ENCODE measurements around the gene CFAP45. TPM values are rescaled to one million over a fixed set of nuclear protein-coding genes. Genes with fewer than 3 reads are reported as not detected.

CFAP45 gene
- polyA plus RNA-seq, 1 donor = 0.30 TPM

DNA sequence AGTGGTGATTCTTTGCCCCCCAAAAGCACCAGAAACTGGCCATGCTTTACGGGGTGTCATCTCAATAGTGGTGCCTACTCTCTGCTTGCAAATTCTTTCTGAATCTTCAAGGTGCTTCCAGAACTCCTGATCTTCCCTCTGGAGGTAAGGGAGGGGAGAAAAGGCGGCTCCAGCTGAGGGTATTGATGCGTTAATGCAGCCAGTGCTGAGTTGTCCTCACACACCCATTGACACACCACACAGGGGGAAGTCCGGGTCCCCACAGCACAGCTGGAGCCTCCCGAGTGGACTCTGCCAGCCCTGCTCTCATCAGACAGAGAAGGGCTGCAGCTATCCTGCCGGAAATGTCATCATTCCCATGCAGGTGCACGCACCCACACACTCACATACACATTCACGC, 38.7 kb downstream of the CFAP45 start:
- no peaks in the 10 kb centered on the region for H3K9me3 ChIP-seq (ENCODE audit: control insufficient read depth, low read depth, low read length)
- H3K4me3 ChIP-seq (ENCODE audit: low read length) = no peak overlapping the region
- WGBS (ENCODE audit: insufficient coverage, low lambda C conversion rate) = no CpG with 5 or more reads among the region's 8 CpGs
- H3K27me3 ChIP-seq (ENCODE audit: control insufficient read depth, insufficient read depth, low read length) = no peaks in the 10 kb centered on the region
- DNase-seq = no peak
- peaks cover 10% of the 10 kb centered on the region for H3K4me1 ChIP-seq (ENCODE audit: control insufficient read depth, insufficient read depth, low read length)
- peaks cover 3% of the 10 kb centered on the region for H3K36me3 ChIP-seq (ENCODE audit: control insufficient read depth, insufficient read depth, low read length)
- no peak overlapping the region for H3K27ac ChIP-seq (ENCODE audit: low read length)

DNA sequence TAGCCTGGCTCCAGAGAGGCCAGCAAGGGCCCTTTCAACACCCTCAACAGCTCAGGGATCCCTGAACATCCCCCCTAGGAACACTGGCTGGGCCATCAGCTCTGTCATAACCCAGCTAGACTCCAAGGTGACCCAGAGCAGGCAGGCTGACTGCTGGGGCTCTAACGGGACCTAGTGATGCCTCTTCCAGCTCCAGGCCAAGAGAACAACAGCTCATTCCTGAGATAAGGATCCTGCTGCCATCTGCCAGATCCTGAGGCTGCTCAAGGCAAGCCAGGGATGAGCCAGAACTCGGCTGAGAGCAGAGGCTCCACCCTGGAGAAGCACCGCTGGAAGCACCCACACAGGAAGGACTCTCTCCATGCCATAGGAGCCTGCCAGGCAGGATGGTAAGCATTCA, 39.5 kb downstream of the CFAP45 start:
- H3K9me3 ChIP-seq (ENCODE audit: control insufficient read depth, low read depth, low read length) = no peaks in the 10 kb centered on the region
- WGBS (ENCODE audit: insufficient coverage, low lambda C conversion rate) = no CpG with 5 or more reads among the region's 3 CpGs
- H3K27me3 ChIP-seq (ENCODE audit: control insufficient read depth, insufficient read depth, low read length) = no peaks in the 10 kb centered on the region
- no peak overlapping the region for H3K27ac ChIP-seq (ENCODE audit: low read length)
- no peak for DNase-seq
- peaks cover 3% of the 10 kb centered on the region for H3K36me3 ChIP-seq (ENCODE audit: control insufficient read depth, insufficient read depth, low read length)
- peaks cover 10% of the 10 kb centered on the region for H3K4me1 ChIP-seq (ENCODE audit: control insufficient read depth, insufficient read depth, low read length)
- H3K4me3 ChIP-seq (ENCODE audit: low read length) = no peak overlapping the region

DNA sequence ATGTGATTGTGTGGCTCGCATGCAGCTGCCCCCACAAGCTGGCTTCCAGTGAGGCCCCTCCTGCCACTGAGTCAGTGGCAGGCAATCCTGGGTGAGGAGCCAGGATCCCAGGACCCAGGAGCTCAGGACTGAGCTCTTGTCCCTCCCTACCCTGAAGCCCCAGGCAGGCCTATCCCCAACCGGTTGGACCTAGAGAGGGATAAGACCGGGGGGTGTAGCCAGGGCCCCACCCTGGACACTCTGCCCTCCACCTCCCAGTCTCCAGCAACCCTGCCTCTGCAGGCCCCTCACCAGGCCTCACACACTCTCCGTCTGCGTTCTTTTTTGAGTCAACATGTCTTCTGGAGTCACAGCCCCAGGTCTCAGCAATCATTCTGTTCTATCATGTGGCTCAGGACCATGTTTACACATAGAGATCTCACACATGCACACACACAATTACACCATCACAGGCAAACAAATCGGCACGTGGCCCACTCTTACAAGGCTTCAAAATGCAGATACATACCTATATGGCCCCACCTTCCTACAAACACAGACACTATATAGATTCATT, 40.1 kb downstream of the CFAP45 start:
- DNase-seq = peak in 1 of 2 donors; percentile 59
- H3K36me3 ChIP-seq (ENCODE audit: control insufficient read depth, insufficient read depth, low read length) = peaks cover 3% of the 10 kb centered on the region
- H3K27ac ChIP-seq (ENCODE audit: low read length) = no peak overlapping the region
- no peaks in the 10 kb centered on the region for H3K27me3 ChIP-seq (ENCODE audit: control insufficient read depth, insufficient read depth, low read length)
- H3K4me3 ChIP-seq (ENCODE audit: low read length) = no peak overlapping the region
- 20% methylated on average over 2 of the region's 7 CpGs for WGBS (ENCODE audit: insufficient coverage, low lambda C conversion rate)
- H3K4me1 ChIP-seq (ENCODE audit: control insufficient read depth, insufficient read depth, low read length) = peaks cover 14% of the 10 kb centered on the region
- no peaks in the 10 kb centered on the region for H3K9me3 ChIP-seq (ENCODE audit: control insufficient read depth, low read depth, low read length)

DNA sequence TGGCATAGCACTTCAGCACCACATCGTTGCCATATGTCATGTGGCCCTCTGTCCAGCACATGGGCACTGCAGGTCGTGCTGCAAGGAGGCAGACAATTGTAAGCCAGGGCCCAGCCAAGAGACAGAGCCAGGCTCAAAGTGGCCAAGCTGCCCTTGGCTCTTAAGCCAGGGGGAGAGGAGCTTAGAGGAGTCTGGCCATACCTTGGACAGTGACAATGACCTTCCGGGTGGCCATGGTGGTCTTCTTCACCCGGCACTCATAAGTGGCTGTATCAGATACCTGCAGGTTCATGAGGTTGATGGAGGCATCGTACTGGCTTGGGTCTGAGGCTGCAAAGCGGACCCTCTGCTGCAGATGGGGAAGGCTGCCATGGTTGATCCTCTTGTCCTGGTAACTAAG, 42.1 kb downstream of the CFAP45 start:
- peaks cover 23% of the 10 kb centered on the region for H3K4me1 ChIP-seq (ENCODE audit: control insufficient read depth, insufficient read depth, low read length)
- no peak for DNase-seq
- H3K36me3 ChIP-seq (ENCODE audit: control insufficient read depth, insufficient read depth, low read length) = peaks cover 3% of the 10 kb centered on the region
- no peak overlapping the region for H3K4me3 ChIP-seq (ENCODE audit: low read length)
- no CpG with 5 or more reads among the region's 6 CpGs for WGBS (ENCODE audit: insufficient coverage, low lambda C conversion rate)
- no peak overlapping the region for H3K27ac ChIP-seq (ENCODE audit: low read length)
- H3K9me3 ChIP-seq (ENCODE audit: control insufficient read depth, low read depth, low read length) = no peaks in the 10 kb centered on the region
- no peaks in the 10 kb centered on the region for H3K27me3 ChIP-seq (ENCODE audit: control insufficient read depth, insufficient read depth, low read length)

DNA sequence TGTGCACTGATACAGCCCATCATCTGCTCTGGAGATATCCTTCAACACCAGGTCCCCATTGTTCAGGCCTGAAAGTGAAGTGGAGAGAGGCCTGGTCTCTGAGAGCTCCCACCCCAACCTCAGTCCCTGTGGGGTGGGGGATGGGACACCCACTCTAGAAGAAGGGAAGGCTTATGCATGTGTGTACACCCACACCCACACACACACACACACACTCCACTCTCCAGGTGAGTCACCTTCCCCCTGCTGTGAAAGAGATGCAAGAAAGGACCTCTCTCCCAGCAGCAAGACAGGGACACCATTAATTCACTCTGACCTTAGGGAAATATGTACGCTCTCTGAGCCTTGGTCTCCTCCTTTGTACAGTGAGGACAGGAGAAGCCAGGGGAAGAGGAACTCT, 43.4 kb downstream of the CFAP45 start:
- WGBS (ENCODE audit: insufficient coverage, low lambda C conversion rate) = no CpG with 5 or more reads among the region's 1 CpG
- DNase-seq = no peak
- Histone ChIP-seq H3K27me3 (ENCODE audit: control insufficient read depth, insufficient read depth, low read length) (no peaks in the 10 kb centered on the region), H3K4me3 (ENCODE audit: low read length) (no peak overlapping the region), H3K36me3 (ENCODE audit: control insufficient read depth, insufficient read depth, low read length) (peaks cover 3% of the 10 kb centered on the region), H3K27ac (ENCODE audit: low read length) (no peak overlapping the region), H3K9me3 (ENCODE audit: control insufficient read depth, low read depth, low read length) (no peaks in the 10 kb centered on the region), H3K4me1 (ENCODE audit: control insufficient read depth, insufficient read depth, low read length) (peaks cover 23% of the 10 kb centered on the region)

DNA sequence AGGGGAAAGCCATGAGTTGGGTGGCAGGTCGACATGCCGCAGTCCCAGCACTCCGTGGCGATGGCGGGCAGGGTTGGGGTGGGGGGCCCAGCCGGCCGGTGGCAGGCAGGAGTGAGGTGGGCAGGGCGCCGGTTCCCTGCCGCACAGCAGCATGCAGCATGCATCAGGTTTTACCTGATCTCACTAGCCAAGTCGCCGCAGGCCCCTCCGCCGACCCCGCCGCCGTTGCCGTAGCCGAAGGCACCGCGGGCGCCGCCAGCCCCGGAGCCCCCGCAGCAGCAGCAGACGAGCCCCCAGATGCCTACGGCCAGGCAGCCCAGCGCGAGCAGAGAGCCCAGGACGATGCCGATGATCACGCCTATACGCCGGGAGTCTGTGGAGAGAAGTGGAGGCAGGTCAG, 44.3 kb downstream of the CFAP45 start:
- no peak overlapping the region for H3K4me3 ChIP-seq (ENCODE audit: low read length)
- no peak for DNase-seq
- no CpG with 5 or more reads among the region's 34 CpGs for WGBS (ENCODE audit: insufficient coverage, low lambda C conversion rate)

DNA sequence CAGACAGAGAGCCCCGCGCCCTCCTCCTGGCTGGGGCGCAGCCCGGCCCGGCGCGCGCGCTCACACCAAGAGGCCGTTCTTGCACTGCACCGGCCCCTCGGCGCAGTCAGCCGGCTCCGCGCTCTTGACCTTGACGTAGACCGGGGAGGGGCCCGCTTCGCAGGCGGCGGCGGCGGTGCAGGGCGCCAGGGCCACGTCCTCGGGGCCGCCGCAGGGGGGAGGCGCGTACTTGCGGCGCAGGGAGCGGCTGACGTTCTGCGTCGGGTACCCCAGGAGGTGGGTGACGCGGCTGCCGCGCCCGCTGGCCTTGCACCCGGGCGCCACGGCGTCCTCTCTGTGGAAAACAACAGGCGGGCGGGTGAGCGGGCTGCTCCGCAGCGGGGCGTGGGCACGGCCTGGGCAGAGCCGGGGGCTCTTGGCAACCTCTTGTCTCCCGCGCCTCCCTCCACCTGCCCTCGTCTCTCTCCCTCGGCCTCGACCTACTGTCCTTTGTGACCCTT, 45.2 kb downstream of the CFAP45 start:
- H3K36me3 ChIP-seq (ENCODE audit: control insufficient read depth, insufficient read depth, low read length) = peaks cover 3% of the 10 kb centered on the region
- no peaks in the 10 kb centered on the region for H3K9me3 ChIP-seq (ENCODE audit: control insufficient read depth, low read depth, low read length)
- no peaks in the 10 kb centered on the region for H3K27me3 ChIP-seq (ENCODE audit: control insufficient read depth, insufficient read depth, low read length)
- WGBS (ENCODE audit: insufficient coverage, low lambda C conversion rate) = no CpG with 5 or more reads among the region's 59 CpGs
- peak; percentile 92 to 97 for DNase-seq
- peaks cover 14% of the 10 kb centered on the region for H3K4me1 ChIP-seq (ENCODE audit: control insufficient read depth, insufficient read depth, low read length)
- H3K27ac ChIP-seq (ENCODE audit: low read length) = peak overlapping the region; percentile 100
- peak overlapping the region; percentile 78 for H3K4me3 ChIP-seq (ENCODE audit: low read length)

More for the DNA sequence above, 44.3 kb downstream of the CFAP45 start:
- H3K9me3 ChIP-seq (ENCODE audit: control insufficient read depth, low read depth, low read length) = no peaks in the 10 kb centered on the region
- H3K4me1 ChIP-seq (ENCODE audit: control insufficient read depth, insufficient read depth, low read length) = peaks cover 22% of the 10 kb centered on the region
- H3K36me3 ChIP-seq (ENCODE audit: control insufficient read depth, insufficient read depth, low read length) = peaks cover 3% of the 10 kb centered on the region
- H3K27ac ChIP-seq (ENCODE audit: low read length) = no peak overlapping the region
- H3K27me3 ChIP-seq (ENCODE audit: control insufficient read depth, insufficient read depth, low read length) = no peaks in the 10 kb centered on the region

DNA sequence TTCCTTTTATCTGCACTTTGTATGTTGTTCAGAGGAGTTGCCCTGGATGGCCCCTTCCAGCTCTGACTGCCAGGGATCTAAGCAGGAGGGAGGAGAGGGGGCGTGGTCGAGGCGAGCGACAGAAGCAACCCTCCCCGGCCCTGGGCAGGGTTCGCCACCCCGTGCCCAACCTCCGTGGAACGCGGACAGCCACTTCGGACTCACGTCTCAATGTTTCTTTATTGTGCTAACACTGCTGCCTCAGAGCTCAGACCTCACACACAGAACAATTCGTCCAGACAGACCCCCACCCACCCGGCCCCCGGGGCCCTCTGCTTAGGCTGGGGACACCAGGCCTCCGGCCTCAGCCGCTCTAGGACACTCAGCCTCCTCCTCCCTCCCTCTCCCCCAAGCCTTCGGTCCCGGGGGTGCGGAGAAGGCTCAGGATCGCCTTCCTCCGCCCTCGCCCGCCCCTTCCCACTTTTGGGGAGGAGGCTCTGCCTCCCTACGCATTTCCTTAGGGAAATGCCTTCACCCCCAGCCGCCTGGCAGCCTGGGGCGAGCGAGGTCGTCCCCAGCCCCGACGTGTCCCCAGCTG, 45.8 kb downstream of the CFAP45 start:
- H3K27me3 ChIP-seq (ENCODE audit: control insufficient read depth, insufficient read depth, low read length) = no peaks in the 10 kb centered on the region
- H3K4me1 ChIP-seq (ENCODE audit: control insufficient read depth, insufficient read depth, low read length) = peaks cover 14% of the 10 kb centered on the region
- peaks cover 3% of the 10 kb centered on the region for H3K36me3 ChIP-seq (ENCODE audit: control insufficient read depth, insufficient read depth, low read length)
- no peaks in the 10 kb centered on the region for H3K9me3 ChIP-seq (ENCODE audit: control insufficient read depth, low read depth, low read length)
- H3K4me3 ChIP-seq (ENCODE audit: low read length) = peak overlapping the region; percentile 78
- WGBS (ENCODE audit: insufficient coverage, low lambda C conversion rate) = no CpG with 5 or more reads among the region's 31 CpGs
- DNase-seq = peak; percentile 89 to 95
- peak overlapping the region; percentile 100 for H3K27ac ChIP-seq (ENCODE audit: low read length)

DNA sequence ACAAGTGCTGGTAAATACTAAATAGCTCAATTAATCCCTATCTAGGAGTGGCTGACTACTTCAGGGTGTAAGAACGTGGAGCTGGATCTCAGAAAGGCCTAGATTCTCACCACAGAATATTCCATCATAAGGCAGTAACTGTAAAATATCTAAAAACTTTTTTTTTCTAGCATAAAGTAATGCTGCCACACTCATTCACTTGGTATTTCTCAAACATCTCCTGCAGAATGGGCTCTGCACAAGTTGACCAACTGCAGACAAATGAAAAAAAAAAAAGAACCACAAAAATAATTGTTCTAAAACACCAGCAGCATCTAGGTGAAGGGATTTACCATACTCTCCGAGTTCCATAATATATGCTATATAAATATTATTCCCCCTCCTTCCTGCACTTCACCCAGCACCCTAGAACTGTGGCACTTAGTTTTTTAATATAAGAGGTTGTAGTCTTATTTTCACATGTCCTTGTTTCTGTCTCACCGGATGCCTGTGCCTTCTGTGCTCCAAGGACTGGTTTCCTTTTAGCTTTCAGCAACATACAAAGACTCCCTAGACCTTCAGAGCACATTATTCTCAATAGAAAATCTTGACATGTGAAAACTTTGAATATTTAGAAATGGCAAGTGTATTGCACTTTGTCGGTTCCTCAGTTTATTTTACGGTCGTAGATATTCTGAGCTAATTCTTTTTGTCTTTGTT, 46.4 kb downstream of the CFAP45 start:
- Histone ChIP-seq H3K36me3 (ENCODE audit: control insufficient read depth, insufficient read depth, low read length) (peaks cover 3% of the 10 kb centered on the region), H3K4me1 (ENCODE audit: control insufficient read depth, insufficient read depth, low read length) (peaks cover 14% of the 10 kb centered on the region), H3K4me3 (ENCODE audit: low read length) (peak overlapping the region; percentile 78), H3K27ac (ENCODE audit: low read length) (peak overlapping the region; percentile 100), H3K9me3 (ENCODE audit: control insufficient read depth, low read depth, low read length) (no peaks in the 10 kb centered on the region), H3K27me3 (ENCODE audit: control insufficient read depth, insufficient read depth, low read length) (no peaks in the 10 kb centered on the region)
- WGBS (ENCODE audit: insufficient coverage, low lambda C conversion rate) = 13% methylated on average over 4 of the region's 6 CpGs
- DNase-seq = no peak

DNA sequence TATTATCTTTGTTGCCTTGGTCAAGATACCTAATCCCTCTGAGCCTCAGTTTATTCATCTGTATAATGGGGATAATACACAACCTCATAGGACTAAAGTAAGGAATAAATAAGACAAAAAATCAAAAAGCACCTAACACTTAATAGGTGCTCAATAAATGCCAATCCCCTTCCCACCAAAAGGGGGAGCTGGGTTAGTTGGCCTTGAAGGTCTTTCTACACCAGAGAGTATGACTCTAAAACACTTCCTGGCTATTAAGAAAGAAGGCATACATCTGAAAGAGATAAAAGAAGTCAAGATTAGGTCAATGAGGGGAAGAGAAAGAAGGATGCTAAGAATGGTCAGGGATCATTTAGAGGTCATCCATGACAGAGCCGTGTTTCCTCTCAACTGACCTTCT, 48.6 kb downstream of the CFAP45 start:
- Histone ChIP-seq H3K4me1 (ENCODE audit: control insufficient read depth, insufficient read depth, low read length) (peaks cover 25% of the 10 kb centered on the region), H3K4me3 (ENCODE audit: low read length) (no peak overlapping the region), H3K9me3 (ENCODE audit: control insufficient read depth, low read depth, low read length) (no peaks in the 10 kb centered on the region), H3K27ac (ENCODE audit: low read length) (no peak overlapping the region), H3K36me3 (ENCODE audit: control insufficient read depth, insufficient read depth, low read length) (peaks cover under 1% of the 10 kb centered on the region), H3K27me3 (ENCODE audit: control insufficient read depth, insufficient read depth, low read length) (no peaks in the 10 kb centered on the region)
- 67% methylated on average over 1 of the region's 1 CpG for WGBS (ENCODE audit: insufficient coverage, low lambda C conversion rate)
- no peak for DNase-seq
